Cortex of kidney (tissue), 1 donor: Measurements from ENCODE around the gene MIPEP.
"Not testable (repeated sequence)": the region's sequence is repeated elsewhere in the genome, so short reads cannot be mapped to it uniquely, and the experiment has no call there.

Experiments used
- DNase-seq: peaks from one replicate; lab custom pipeline; 2025; lab: John Stamatoyannopoulos, UW

Gene MIPEP

DNA sequence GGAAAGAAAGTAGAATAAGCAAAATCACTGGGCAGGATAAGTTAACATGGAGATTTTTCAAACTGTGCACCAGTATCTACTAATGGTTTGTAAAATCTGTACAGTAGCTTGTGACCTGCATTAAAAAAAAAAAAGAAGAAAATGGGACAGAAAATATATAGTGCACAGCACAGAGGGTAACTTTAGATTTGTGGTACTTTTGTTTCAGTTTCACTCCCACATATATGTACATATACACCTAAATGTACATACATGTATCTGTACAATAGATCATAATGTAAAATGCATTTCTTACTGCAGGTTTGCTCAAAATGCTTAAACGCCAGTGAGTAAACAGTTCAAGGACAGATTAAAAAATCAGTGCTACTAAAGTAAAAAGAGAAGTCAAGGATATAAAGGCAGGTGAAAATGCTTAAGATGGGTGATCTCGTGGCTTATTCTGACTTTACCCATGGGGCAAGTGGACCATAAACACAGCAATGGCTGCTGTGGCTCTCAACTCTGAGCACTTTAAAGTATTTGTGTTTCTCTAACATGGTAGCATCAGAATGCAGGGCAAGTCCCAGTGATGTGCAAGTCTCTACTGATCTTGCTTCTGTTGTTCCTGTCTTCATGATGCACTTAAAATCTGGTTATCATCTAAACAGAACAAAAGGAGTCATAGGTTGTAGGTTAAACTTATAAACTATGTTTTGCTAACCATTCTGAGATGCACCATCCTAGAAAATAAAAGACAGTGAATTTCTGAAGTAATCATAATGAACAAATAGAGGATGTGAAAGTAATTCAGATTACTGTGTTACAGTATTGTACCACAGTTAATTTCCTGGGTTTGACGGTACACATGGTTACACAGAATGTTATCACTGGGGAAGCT, 112.3 kb downstream of the MIPEP start:
- no peak for DNase-seq

DNA sequence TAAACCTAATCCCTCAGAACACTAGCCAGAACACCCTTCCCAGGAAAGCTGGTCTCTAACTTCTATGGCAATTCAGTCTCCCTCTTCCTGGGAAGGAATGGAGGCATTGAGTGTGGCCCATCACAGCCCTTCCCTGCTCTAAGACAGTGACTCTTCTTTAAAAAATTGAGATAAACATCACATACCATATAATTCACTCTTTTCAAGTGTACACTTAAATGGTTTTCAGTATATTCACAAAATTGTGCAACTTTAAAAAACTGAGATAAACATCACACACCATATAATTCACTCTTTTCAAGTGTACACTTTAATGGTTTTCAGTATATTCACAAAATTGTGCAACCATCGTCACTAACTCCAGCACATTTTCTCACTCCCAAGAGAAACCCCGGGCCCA, 116.5 kb downstream of the MIPEP start:
- no peak for DNase-seq

DNA sequence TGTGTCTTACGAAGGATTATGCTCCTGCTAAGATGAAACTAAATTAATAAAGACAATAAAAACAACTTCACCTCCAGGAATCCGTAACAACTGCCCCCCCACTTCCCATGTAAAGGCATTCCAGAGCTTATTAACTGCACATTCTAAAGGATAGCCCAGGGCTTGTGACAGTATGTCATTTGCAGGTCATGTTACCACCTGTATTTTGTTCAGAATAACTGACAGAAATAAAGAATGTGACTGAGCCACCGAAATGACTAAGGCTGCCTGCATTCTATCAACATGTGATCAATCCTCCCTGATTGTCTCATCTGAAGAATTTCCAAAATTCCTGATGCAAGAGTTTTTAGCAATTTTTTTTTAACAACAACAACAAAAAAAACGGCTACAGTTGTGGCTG, 117.2 kb downstream of the MIPEP start:
- DNase-seq = no peak

DNA sequence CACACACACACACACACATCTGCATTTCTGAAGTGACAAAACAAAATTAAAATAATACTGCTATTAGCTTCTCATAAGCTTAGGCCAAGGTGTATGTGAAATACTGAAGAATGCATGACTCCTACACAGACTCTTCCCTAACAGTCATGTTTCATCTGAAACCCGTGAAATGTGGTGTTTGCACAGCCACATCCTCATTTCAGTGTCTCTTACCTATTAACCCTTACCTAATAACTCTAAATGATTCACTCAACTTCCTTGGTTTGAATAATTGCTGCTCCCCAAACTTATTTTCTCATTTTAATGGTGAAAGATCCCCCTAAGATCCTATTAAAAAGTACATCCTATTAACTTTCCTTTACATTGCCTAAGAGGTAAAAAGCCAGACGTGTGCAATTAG, 117.6 kb downstream of the MIPEP start:
- no peak for DNase-seq

DNA sequence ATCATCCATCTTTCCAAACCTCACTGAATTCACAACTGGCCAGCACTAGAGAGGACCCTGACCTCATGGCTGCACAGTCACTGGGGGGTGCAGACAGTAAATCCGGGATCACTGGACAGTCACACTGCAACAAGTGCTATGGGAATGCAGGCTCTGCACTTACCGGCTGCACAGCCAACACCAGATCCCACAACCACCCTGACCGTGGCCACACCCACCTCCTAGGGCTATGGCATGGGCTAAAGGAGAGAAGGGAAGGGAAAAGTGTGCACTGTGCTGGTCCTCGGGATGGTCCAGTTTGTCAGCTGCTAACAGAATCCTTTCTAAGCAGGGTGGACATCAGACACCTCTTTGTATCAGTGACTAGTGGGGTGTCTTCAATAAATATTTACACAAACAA, 118.2 kb downstream of the MIPEP start:
- no peak for DNase-seq

DNA sequence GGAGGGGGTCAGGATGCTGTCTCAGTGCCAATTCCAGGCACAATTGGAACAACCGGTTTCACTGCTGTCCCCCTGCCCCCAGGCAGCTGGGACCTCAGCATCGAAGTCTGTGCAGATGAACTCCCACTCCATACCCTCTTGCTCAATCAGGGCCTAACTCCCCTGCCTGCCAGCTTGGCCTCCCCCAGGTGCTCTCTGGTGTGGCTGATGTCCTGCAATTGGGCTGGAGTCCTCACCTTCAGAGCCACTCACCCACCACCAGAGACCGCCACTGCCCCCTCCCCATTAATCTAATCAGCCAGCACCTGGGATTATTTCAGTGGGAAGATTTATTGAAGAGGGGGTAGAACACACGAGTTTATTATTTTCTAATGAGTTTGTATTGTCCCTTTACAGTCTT, 118.8 kb downstream of the MIPEP start:
- DNase-seq = no peak

DNA sequence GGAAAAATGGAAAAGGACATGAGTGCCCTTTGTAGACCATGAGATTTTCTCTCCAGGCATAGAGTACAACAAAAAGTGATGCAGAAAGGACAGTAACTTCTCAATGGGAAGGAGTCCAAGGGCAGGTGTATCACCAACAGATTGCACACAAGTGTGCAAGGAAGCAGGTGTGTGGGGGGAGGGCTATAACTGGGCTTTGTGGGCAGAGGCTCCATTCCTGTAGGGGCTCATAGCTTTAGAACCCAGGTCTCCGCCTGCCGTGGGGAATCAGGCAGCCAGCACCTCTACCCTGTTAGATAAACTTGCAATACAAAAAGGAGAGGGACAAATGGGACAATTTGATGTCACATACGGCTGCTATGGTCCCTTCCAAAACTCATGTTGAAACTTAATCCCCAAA, 119.8 kb downstream of the MIPEP start:
- no peak for DNase-seq

DNA sequence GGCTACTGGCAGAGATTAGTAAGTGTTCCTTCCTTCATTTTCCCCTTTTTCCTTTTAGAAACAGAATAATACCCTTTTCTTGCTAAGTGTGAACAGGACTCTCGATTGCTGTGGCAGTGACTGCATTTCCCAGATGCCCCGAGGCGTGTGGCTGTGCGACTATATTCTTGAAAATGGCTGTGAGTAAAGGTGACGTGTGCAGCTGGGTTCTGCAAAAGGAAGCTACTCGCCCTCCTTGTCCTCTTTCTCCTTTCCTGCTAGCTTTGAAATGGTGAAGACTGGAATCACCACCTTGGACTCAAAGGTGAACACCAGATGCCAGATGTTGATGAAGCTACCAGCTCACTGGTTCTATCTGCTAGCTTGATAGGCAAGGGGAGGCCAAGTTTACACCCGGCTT, 121.4 kb downstream of the MIPEP start:
- DNase-seq = no peak

DNA sequence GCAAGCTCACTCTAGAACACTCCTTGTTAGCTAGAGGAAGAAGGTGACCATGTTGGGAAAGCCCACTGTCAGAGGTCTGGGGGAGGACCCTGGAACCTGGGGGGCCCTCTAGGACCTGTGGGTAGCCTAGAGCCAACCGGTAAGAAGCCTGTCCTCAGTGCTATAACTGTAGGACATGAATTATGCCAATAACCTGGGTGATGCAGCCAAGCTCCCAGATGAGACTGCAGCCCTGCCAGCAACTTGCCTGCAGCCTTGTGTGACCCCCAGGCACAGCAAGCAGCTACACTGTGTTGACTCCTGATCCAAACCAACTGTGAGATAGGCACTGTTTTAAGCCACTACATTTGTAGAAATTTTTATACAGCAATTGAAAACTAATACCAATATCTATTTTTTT, 122.3 kb downstream of the MIPEP start:
- DNase-seq = no peak

DNA sequence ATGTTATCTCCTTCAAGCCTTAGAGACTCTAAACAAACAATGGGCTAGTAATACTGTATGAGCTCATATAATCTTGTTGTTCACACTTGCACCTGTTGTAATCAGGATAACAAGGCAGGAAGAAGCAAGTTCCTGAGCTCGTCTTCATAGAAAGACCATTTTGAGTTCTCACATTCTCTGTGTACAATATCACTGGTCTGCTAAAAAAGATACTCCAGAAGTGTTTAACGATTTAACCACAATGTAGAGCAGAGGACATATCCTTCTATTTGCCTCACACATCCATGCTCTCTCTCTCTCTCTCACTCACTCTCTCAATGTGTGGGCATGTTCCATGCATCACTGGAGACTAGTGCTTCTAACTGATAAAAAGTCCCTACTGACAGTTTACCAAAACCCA, 122.9 kb downstream of the MIPEP start:
- DNase-seq = no peak

DNA sequence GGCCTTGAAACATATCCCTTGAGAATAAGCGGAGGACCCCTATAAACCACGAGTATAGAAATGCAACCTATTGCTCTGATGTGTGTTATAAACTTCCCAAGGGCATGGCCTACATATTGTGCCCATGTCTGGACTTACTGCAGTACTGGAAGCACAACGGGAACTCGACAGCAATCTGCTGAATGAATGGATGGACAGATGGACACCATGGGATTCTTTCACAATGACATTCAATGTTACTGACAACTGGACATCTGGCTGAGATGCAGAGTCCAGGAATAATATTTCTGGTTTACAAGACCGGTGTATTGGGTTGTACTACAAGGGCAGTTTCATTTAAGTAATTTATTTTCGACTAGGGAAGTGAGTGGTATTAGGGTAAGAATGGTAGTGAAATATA, 123.7 kb downstream of the MIPEP start:
- no peak for DNase-seq

DNA sequence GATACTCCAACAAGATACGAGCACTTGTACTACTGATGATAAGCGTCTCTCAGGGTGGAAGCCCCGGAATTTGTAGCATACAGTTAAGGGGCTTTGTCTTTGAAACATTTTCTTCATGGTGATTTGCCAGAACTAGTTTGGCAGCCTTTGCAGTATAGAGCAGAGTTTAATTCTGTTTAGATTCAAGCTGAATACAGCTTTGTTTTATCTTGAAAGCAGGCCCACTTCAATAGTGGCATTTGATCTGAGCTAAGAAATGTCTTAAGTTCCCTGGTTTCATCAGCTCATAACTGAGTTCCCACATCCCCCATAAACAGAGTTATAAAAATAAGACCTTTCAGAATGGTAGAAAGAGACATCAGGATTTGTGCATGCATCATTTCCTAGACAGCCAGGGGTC, 125.9 kb downstream of the MIPEP start:
- no peak for DNase-seq

DNA sequence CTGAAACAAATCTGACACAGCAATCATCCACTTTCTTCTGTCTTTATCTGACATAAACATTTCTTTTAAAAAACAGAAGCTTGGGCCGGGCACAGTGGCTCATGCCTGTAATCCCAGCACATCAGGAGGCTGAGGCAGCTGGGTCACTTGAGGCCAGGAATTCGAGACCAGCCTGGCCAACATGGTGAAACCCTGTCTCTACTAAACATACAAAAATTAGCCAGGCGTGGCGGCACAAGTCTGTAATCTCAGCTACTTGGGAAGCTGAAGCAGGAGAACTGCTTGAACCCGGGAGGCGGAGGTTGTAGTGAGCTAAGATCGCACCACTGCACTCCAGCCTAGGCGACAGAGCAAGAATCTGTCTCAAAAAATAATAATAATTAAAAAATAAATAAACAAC, 127.4 kb downstream of the MIPEP start:
- not testable (repeated sequence) for DNase-seq

DNA sequence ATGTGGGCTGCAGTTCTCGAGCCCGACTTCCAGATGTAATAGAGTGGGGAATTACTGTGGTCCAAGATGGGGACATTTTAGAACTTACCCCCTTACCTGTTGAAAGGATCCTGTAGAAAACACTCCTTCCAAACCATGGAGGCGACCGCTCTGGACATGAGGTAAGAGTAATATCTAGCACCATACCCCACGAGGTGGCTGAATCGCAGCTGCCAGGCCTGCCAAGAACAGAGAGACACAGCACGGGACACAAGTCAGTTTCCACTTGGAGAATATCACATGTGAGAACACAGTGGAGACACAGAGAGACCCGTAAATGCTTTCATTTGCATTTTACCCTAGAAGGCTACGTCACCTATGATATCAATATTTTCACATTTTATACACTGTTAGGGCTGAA, 129.2 kb downstream of the MIPEP start:
- DNase-seq = no peak

DNA sequence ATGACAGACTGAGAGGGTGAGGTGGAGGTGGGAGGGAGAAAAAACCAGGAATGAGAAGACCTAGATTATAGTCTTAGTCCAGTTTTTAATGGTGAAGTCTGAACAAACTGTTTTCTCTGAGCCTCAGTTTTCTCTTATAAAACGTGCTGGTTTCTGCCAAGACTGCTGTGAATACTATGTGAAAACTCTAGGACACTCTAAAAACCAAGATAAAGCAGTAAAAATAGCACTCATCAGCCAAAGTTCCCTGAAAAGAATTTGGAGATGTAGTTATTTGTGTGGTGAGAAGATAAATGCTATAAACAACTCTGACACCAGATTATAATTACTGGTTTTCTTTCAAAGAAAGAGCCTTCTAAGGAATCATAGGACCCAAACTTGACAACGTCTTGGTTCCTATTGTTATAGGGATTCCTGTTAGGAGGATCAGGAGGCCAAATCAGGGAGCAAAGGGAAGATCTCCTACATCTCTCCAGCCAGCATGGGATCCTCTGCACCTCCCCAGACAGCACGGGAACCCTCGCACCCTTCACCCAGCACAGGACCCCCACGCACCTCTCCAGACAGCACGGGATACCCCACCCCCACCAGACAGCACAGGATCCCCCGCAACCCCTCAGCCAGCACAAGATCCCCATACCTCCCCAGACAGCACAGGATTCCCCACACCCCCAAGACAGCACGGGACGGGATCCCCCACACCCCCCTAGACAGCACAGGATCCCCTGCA, 130.2 kb downstream of the MIPEP start:
- DNase-seq = no peak

DNA sequence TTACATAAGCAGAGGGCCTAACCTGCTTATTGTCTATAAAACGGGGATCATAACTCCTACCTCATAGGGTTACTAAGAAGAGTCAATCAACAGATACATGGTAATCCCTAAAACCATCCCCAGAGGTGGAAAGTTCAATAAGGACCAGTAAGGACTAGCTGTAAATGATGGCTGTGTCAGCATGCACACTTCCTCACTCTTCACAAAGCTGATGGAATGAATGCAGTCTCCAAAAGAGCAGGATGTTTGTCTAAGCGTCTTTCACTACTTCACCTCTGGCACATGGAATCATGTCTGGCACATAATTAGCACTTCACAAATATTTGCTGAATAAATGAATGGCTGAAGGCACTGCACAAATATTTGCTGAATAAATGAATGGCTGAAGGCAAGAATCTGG, 134.2 kb downstream of the MIPEP start:
- DNase-seq = no peak

DNA sequence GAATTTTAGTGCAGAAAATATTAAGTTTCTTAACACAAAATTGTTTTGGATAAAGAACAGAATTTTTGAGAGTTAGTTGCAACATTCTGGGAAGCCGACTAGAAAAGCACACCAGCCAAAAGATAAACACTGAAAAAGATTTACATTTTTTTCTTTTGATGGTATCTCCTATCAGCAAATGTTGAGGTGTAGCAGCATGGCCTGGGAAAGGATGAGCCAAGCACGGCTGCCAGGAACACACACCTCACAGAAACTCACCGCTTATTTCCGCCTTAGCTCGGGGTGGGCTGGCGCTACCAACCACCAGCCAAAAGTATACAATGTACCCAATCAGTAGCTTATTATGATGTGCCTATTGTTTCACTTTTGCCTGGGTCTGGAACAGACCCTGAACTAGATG, 134.7 kb downstream of the MIPEP start:
- DNase-seq = no peak

DNA sequence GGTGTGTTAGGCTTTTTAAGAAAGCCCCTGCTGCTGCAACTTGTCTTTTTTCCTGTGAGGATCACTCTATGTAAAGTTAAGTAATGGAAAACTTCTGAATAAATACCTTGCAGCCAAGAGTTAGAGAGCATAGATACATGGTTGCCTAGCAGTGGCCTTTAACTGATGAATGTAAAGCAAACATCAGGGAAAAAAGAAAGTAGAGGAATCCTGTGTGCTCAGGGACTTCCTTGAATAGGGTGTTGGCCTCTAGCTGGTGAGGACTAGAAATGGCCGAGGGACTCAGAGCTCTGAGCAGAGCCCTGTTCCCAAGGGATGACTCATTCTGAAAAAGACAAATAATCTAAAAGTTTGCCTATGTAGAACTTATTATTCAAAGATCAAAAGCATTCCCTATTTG, 135.7 kb downstream of the MIPEP start:
- DNase-seq = no peak

DNA sequence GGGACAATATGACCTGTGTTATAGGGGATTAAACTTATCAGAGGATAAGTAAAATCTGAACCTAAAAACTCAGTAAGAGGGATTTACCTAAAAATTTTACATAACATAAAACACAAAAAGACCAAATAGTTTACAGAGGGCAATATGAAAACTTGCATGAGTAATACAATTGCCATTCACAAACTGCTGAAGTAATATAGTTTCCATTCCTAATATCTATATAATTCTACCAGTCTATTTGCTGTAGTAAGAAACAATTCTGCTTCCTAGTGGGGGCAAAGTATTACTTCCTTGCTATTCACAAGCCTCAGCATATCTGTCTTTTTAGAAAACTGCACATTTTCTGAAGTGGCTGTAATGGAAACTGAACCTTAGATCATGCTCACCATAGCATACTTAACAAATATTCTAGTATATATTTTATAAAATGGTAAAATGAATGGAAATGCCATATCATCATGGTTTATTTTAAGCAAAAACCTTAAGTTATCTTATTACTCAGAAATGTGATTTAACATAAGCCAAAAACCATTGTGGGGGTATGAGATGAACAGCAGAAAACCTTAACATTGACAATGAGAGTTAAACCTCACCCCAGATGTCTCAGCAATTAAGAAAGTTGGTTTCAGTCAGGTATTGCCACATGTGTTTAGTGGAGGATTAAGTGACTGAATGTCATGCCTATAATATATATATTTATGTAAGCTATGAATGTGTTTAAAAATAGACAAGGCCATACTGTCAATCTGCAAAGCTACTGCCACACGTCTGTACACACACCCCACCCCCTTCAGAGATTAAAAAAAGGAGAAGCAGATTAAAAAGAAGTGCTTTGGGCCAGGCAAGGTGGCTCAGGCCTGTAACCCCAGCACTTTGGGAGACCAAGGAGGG, 136.8 kb downstream of the MIPEP start:
- no peak for DNase-seq

DNA sequence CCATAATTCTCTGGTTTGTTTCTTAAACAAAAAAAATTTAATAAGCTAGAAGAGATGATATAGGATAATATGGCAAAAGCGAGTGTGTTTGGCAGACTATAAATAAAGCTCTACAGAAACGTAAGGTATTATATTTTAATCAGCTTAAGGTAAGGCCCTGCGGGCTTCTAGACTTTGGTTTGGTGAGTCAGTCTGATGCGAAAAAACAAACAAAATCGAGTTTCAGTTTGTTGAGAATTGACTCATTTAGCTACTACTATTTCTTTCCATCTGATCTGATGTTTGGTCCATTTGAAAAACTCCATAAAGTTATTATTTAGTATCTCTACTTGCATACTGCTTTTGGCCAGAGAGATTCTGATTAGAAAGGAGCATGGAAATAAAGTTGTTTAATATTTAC, 138.0 kb downstream of the MIPEP start:
- no peak for DNase-seq

DNA sequence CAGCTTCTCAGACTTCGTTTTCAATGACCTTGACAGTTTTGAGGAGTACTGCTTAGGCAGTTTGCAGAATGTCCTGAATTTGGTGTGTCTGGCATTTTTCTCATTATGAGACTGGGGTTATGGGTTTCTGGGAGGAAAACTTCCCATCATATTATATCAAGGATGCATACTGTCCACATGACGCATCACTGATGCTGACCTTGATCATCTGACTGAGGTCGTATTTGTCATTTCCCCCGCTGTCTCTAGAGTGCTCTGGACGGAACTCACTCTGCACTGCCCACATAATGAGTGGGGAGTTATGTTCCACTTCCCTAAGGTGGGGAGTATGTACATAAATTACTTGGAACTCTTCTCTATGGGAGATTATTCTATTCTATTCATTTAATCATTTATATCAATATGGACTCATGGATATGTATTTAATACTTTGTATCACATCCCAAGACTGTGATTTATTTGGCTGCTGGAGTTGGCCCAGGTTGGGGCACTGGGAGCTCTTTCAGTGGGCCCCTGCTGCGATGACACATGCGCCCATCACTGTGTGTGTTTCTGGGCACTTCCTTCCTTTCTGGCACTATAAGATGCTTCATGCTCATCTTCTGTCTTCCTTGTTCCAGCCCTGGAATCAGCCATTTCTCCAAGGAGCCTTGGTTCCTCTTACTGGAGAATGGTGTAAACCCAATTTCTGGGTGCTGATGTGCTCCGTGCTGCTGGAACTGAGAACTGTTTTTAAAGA, 138.6 kb downstream of the MIPEP start:
- no peak for DNase-seq
